Muscle layer of duodenum (tissue), 2 donors: ENCODE results near the gene CRB1.

Experiments used
- H3K27ac ChIP-seq: one replicate; pipeline ENCODE4 v1.7.0; 2013; ENCODE audit warnings: mild to moderate bottlenecking, low read length
- H3K27me3 ChIP-seq: one replicate; pipeline ENCODE4 v1.7.0; 2013; ENCODE audit warnings: low read depth, mild to moderate bottlenecking, control low read depth, low read length
- H3K36me3 ChIP-seq, 2 donors: one replicate each; pipeline ENCODE4 v1.7.0; 2013; ENCODE audit warnings: low read length in 2 of 2, control low read depth in 1 of 2, mild to moderate bottlenecking in 1 of 2; ENCODE audit not compliant: insufficient read depth in 2 of 2, control insufficient read depth in 1 of 2
- H3K4me1 ChIP-seq, 2 donors: one replicate each; pipeline ENCODE4 v1.7.0; 2013; ENCODE audit warnings: low read length in 2 of 2, mild to moderate bottlenecking in 2 of 2, control low read depth in 1 of 2, moderate library complexity in 1 of 2; ENCODE audit not compliant: insufficient read depth in 2 of 2, control insufficient read depth in 1 of 2
- H3K4me3 ChIP-seq, 2 donors: one replicate each; pipeline ENCODE4 v1.7.0; 2013; ENCODE audit warnings: low read length in 2 of 2, low read depth in 1 of 2, mild to moderate bottlenecking in 1 of 2
- H3K9me3 ChIP-seq, 2 donors: one replicate each; pipeline ENCODE4 v1.7.0; 2013; ENCODE audit warnings: low read length in 2 of 2, control low read depth in 1 of 2, mild to moderate bottlenecking in 1 of 2; ENCODE audit not compliant: control insufficient read depth in 1 of 2
- donor health status: healthy.

Gene CRB1

GRCh38 chr1:197327776-197328364 is 59.8 kb downstream of the CRB1 start:
- Histone ChIP-seq H3K36me3 (no peaks in the 10 kb centered on the region), H3K4me3 (no peak overlapping the region), H3K9me3 (no peaks in the 10 kb centered on the region), H3K27ac (no peak overlapping the region), H3K4me1 (no peaks in the 10 kb centered on the region), H3K27me3 (no peaks in the 10 kb centered on the region)

GRCh38 chr1:197330213-197330612 is 62.2 kb downstream of the CRB1 start:
- Histone ChIP-seq H3K9me3 (no peaks in the 10 kb centered on the region), H3K27me3 (no peaks in the 10 kb centered on the region), H3K36me3 (no peaks in the 10 kb centered on the region), H3K27ac (no peak overlapping the region), H3K4me3 (no peak overlapping the region), H3K4me1 (no peaks in the 10 kb centered on the region)

- no peaks in the 10 kb centered on the region for H3K27me3 ChIP-seq
- H3K4me1 ChIP-seq, result no peaks in the 10 kb centered on the region
- H3K4me3 ChIP-seq, result no peak overlapping the region
- H3K9me3 ChIP-seq, result no peaks in the 10 kb centered on the region
- H3K36me3 ChIP-seq, result no peaks in the 10 kb centered on the region
- no peak overlapping the region for H3K27ac ChIP-seq
Observed at GRCh38 chr1:197331565-197331964, 63.5 kb downstream of the CRB1 start.

GRCh38 chr1:197333041-197333440 is 65.0 kb downstream of the CRB1 start:
- Histone ChIP-seq H3K4me1 (no peaks in the 10 kb centered on the region), H3K9me3 (no peaks in the 10 kb centered on the region), H3K27me3 (no peaks in the 10 kb centered on the region), H3K4me3 (no peak overlapping the region), H3K36me3 (no peaks in the 10 kb centered on the region), H3K27ac (no peak overlapping the region)

- no peaks in the 10 kb centered on the region for H3K27me3 ChIP-seq
- no peaks in the 10 kb centered on the region for H3K9me3 ChIP-seq
- H3K4me3 ChIP-seq, result no peak overlapping the region
- H3K4me1 ChIP-seq, result no peaks in the 10 kb centered on the region
- no peaks in the 10 kb centered on the region for H3K36me3 ChIP-seq
- H3K27ac ChIP-seq, result no peak overlapping the region
Observed at GRCh38 chr1:197336571-197336970, 68.5 kb downstream of the CRB1 start.

GRCh38 chr1:197339106-197340060 is 71.3 kb downstream of the CRB1 start:
- no peak overlapping the region for H3K4me3 ChIP-seq
- H3K4me1 ChIP-seq, result no peaks in the 10 kb centered on the region

GRCh38 chr1:197341626-197342025 is 73.6 kb downstream of the CRB1 start:
- Histone ChIP-seq H3K9me3 (no peaks in the 10 kb centered on the region), H3K4me1 (no peaks in the 10 kb centered on the region), H3K27me3 (no peaks in the 10 kb centered on the region), H3K36me3 (no peaks in the 10 kb centered on the region), H3K27ac (no peak overlapping the region), H3K4me3 (no peak overlapping the region)

More at GRCh38 chr1:197339106-197340060, 71.3 kb downstream of the CRB1 start:
- H3K27ac ChIP-seq, result no peak overlapping the region
- no peaks in the 10 kb centered on the region for H3K9me3 ChIP-seq
- H3K27me3 ChIP-seq, result no peaks in the 10 kb centered on the region
- H3K36me3 ChIP-seq, result no peaks in the 10 kb centered on the region

GRCh38 chr1:197342044-197342565 is 74.1 kb downstream of the CRB1 start:
- no peaks in the 10 kb centered on the region for H3K36me3 ChIP-seq
- H3K27me3 ChIP-seq, result no peaks in the 10 kb centered on the region
- no peak overlapping the region for H3K4me3 ChIP-seq
- no peaks in the 10 kb centered on the region for H3K9me3 ChIP-seq
- H3K4me1 ChIP-seq, result no peaks in the 10 kb centered on the region
- H3K27ac ChIP-seq, result no peak overlapping the region

- Histone ChIP-seq H3K4me1 (no peaks in the 10 kb centered on the region), H3K4me3 (no peak overlapping the region), H3K36me3 (no peaks in the 10 kb centered on the region), H3K27me3 (no peaks in the 10 kb centered on the region), H3K27ac (no peak overlapping the region), H3K9me3 (no peaks in the 10 kb centered on the region)
Observed at GRCh38 chr1:197342669-197343068, 74.6 kb downstream of the CRB1 start.

GRCh38 chr1:197343663-197344273 is 75.7 kb downstream of the CRB1 start:
- H3K27ac ChIP-seq, result no peak overlapping the region
- H3K36me3 ChIP-seq, result no peaks in the 10 kb centered on the region
- H3K27me3 ChIP-seq, result no peaks in the 10 kb centered on the region
- no peaks in the 10 kb centered on the region for H3K9me3 ChIP-seq
- no peaks in the 10 kb centered on the region for H3K4me1 ChIP-seq
- no peak overlapping the region for H3K4me3 ChIP-seq

GRCh38 chr1:197351821-197352440 is 83.9 kb downstream of the CRB1 start:
- Histone ChIP-seq H3K27me3 (no peaks in the 10 kb centered on the region), H3K4me1 (no peaks in the 10 kb centered on the region), H3K9me3 (no peaks in the 10 kb centered on the region), H3K27ac (no peak overlapping the region), H3K4me3 (no peak overlapping the region), H3K36me3 (no peaks in the 10 kb centered on the region)
